ENCODE data around the gene EPHA7. TPM values are rescaled to one million over a fixed set of nuclear protein-coding genes. Genes with fewer than 3 reads are reported as not detected.

EPHA7 gene
- total RNA-seq, 1 experiment from 2014 or later: not detected

DNA sequence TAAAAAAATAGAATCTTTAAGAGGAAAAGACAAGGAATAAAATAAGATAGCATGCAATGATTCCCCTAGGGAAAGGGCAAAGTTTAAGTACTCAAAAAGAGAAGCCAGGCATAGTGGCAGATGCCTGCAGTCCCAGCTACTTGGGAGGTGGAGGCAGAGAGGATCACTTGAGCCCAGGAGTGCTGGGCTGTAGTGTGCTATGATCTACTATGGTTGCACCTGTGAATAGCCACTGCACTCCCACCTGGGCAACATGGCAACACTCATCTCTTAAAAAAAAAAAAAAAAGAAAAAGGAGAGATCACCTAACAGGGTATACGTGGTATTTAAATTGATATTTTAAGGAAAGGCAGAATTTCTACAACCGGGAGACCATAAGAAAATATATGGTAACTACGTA lies 16.0 kb downstream of the EPHA7 start:
- Histone ChIP-seq H3K9ac (ENCODE audit: low read length) (no peak overlapping the region), H3K4me3 (replicated peaks in 1 of 2; ENCODE audit: low read depth in 1 of 2, low read length in 2 of 2) (no peak overlapping the region), H3K9me3 (ENCODE audit: control insufficient read depth in 1 of 2, insufficient read depth in 1 of 2, low read depth in 1 of 2, low read length in 2 of 2) (no peaks in the 10 kb centered on the region), H3K9me2 (ENCODE audit: insufficient read depth) (no peaks in the 10 kb centered on the region), H3K4me2 (ENCODE audit: low read length) (no peak overlapping the region), H3K27me3 (ENCODE audit: insufficient read depth, low read length) (no peaks in the 10 kb centered on the region), H2AFZ (ENCODE audit: low read depth, low read length, poor library complexity, severe bottlenecking) (no peak overlapping the region), H3K4me1 (ENCODE audit: control insufficient read depth in 1 of 2, insufficient read depth in 2 of 2, low read length in 2 of 2) (no peaks in the 10 kb centered on the region), H3K36me3 (ENCODE audit: control insufficient read depth in 1 of 2, insufficient read depth in 2 of 2, low read length in 2 of 2) (no peaks in the 10 kb centered on the region), H3K27ac (ENCODE audit: low read depth, low read length) (no peak overlapping the region), H3K79me2 (ENCODE audit: insufficient read depth, low read length) (no peaks in the 10 kb centered on the region), H4K20me1 (ENCODE audit: insufficient read depth) (no peaks in the 10 kb centered on the region; the same call in 1 of the 2 replicates)
- no peak for DNase-seq (ENCODE audit: low read depth, low spot score)
- TF ChIP-seq ZNF274 (IDR thresholded peaks at IDR 0.05; ENCODE audit: low read depth, low read length) (no peak), SRF (IDR thresholded peaks at IDR 0.05; ENCODE audit: low read depth) (no peak), EZH2 (IDR thresholded peaks at IDR 0.05) (no peak), YY1 (IDR thresholded peaks at IDR 0.05; ENCODE audit: extremely low read depth, insufficient replicate concordance, low read depth, low read length) (no peak), JUND (IDR thresholded peaks at IDR 0.05) (no peak), REST (IDR thresholded peaks at IDR 0.05; ENCODE audit: low read depth) (no peak), SIN3A (IDR thresholded peaks at IDR 0.05; ENCODE audit: low read depth) (no peak), POLR2A (IDR thresholded peaks at IDR 0.05; ENCODE audit: borderline replicate concordance, extremely low read depth, insufficient read depth, insufficient read length) (no peak), MAX (IDR thresholded peaks at IDR 0.05) (no peak), ATF3 (IDR thresholded peaks at IDR 0.05) (no peak), CBX3 (IDR thresholded peaks at IDR 0.05; ENCODE audit: low read depth) (no peak), CTCF (IDR thresholded peaks at IDR 0.05 in 2 of 3, conservative IDR thresholded peaks at IDR 0.05 in 1 of 3; ENCODE audit: borderline replicate concordance in 1 of 3, insufficient read depth in 1 of 3, low read depth in 2 of 3, low read length in 2 of 3) (no peak), EZH2phosphoT487 (IDR thresholded peaks at IDR 0.05; ENCODE audit: borderline replicate concordance) (no peak), CEBPB (IDR thresholded peaks at IDR 0.05; ENCODE audit: low read depth) (no peak), FOSL1 (IDR thresholded peaks at IDR 0.05; ENCODE audit: low read depth) (no peak), TCF7L2 (IDR thresholded peaks at IDR 0.05; ENCODE audit: borderline replicate concordance, extremely low read depth, insufficient read depth, insufficient read length) (no peak), RAD21 (IDR thresholded peaks at IDR 0.05; ENCODE audit: low read depth) (no peak), SP1 (IDR thresholded peaks at IDR 0.05; ENCODE audit: low read depth) (no peak), POLR2AphosphoS5 (IDR thresholded peaks at IDR 0.05; ENCODE audit: low read depth, low read length) (no peak)
- TF ChIP-seq, protein P1, sequence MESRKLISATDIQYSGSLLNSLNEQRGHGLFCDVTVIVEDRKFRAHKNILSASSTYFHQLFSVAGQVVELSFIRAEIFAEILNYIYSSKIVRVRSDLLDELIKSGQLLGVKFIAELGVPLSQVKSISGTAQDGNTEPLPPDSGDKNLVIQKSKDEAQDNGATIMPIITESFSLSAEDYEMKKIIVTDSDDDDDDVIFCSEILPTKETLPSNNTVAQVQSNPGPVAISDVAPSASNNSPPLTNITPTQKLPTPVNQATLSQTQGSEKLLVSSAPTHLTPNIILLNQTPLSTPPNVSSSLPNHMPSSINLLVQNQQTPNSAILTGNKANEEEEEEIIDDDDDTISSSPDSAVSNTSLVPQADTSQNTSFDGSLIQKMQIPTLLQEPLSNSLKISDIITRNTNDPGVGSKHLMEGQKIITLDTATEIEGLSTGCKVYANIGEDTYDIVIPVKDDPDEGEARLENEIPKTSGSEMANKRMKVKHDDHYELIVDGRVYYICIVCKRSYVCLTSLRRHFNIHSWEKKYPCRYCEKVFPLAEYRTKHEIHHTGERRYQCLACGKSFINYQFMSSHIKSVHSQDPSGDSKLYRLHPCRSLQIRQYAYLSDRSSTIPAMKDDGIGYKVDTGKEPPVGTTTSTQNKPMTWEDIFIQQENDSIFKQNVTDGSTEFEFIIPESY (IDR thresholded peaks at IDR 0.05; ENCODE audit: extremely low read depth, insufficient replicate concordance, low read length): no peak
- intact Hi-C loops (cut with micrococcal nuclease): no loop called here
- no peak for ATAC-seq
- ChIA-PET POLR2A (no interaction called here), CTCF (no interaction called here), RAD21 (ENCODE audit: low non-redundant PET in 1 of 2, low total read pairs in 2 of 2, uncharacterized antibody in 2 of 2, unreplicated experiment in 2 of 2) (no interaction called here)
- BruUV-seq (replicated peaks): no TSS peak
